Spinal cord (tissue), 10 donors: ENCODE data around the gene CNNM2. TPM values are rescaled to one million over a fixed set of nuclear protein-coding genes. Genes with fewer than 3 reads are reported as not detected.
"Not testable (repeated sequence)": the region's sequence is repeated elsewhere in the genome, so short reads cannot be mapped to it uniquely, and the experiment has no call there.

ENCODE experiments used
- DNase-seq, 6 donors: peaks; one replicate each; pipeline versions ENCODE4 v3.0.0 to v3.0.0-alpha.2; 2013 to 2015; ENCODE audit warnings: low spot score in 6 of 6, low read depth in 4 of 6
- H3K27ac ChIP-seq: one replicate; pipeline ENCODE4 v1.5.1; 2013; ENCODE audit warnings: low read depth, low read length, control low read depth
- H3K27me3 ChIP-seq: one replicate; pipeline ENCODE4 v1.6.1; 2013; ENCODE audit warnings: low read length; ENCODE audit not compliant: control insufficient read depth, insufficient read depth
- H3K36me3 ChIP-seq: one replicate; pipeline ENCODE4 v1.6.1; 2013; ENCODE audit warnings: low read length; ENCODE audit not compliant: control insufficient read depth, insufficient read depth
- H3K4me1 ChIP-seq: one replicate; pipeline ENCODE4 v1.6.1; 2013; ENCODE audit warnings: low read length; ENCODE audit not compliant: control insufficient read depth, insufficient read depth
- H3K4me3 ChIP-seq: one replicate; pipeline ENCODE4 v1.5.1; 2013; ENCODE audit warnings: low read depth, low read length, control low read depth
- H3K9me3 ChIP-seq: one replicate; pipeline ENCODE4 v1.6.1; 2013; ENCODE audit warnings: low read length; ENCODE audit not compliant: control insufficient read depth, insufficient read depth
- WGBS: methylation state at CpG from one replicate; pipeline ENCODE4 v1.1.5; 2013; ENCODE audit warnings: missing lambda C conversion rate; ENCODE audit not compliant: insufficient coverage; 5-methylcytosine and 5-hydroxymethylcytosine counted together
- polyA plus RNA-seq, 2 donors: library from polyadenylated mRNA; unstranded; fragments of 120-200 nt; gene quantifications; one replicate each; pipeline ENCODE4 v1.2.1, GENCODE V29; 2013; ENCODE audit not compliant: insufficient read length in 2 of 2
- total RNA-seq, 2 donors: library from RNA; depleted of rRNA in 1 of 2; stranded (reverse); fragments of 120-200 nt in 1 of 2; fragments of >200 nt in 1 of 2; gene quantifications; one replicate each; pipeline versions ENCODE4 v1.2.3 to v1.2.4, GENCODE V29; 2013 to 2014
- donor health status: healthy.

CNNM2 gene
- total and polyA plus RNA-seq, 4 donors, result 9.5 to 13.8 (median 12.8) TPM

DNA sequence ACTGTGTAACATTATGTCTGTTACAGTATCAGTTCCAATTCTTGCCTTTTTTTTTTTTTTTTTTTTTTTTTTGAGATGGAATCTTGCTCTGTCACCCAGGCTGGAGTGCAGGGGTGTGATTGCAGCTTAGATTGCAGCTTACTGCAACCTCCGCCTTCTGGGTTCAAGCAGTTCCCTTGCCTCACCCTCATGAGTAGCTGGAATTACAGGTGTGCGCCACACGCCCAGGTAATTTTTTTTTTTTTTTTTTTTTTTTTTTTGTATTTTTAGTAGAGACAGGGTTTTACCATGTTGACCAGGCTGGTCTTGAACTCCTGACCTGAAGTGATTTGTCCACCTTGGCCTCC lies 58.3 kb downstream of the CNNM2 start:
- H3K4me1 ChIP-seq, H3K4me3 ChIP-seq, H3K27me3 ChIP-seq, DNase-seq, H3K9me3 ChIP-seq, H3K36me3 ChIP-seq, H3K27ac ChIP-seq: not testable (repeated sequence)
- no CpG with 5 or more reads among the region's 3 CpGs for WGBS

DNA sequence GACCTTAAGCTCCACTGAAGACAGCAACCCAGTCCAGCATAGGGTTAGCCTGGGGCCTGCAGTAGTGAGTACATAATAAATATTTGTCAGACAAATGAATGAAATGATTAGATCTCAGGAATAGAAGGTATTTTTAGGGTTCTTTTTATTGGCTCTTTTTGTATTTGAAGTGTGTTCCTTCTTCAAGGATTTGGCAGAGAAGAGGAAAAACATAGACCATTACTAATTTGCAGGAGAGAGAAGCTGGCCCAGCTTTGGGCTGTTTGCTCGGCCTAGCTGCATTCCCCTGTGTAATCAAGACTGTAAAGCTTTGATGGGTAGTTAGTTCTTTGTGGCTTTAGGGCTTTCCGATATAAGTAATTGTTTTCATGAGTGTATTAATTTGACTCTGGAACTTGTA lies 64.2 kb downstream of the CNNM2 start:
- DNase-seq, result peak in 2 of 6 donors; percentile 6 to 35
- Histone ChIP-seq H3K27me3 (no peaks in the 10 kb centered on the region), H3K9me3 (no peaks in the 10 kb centered on the region), H3K36me3 (no peaks in the 10 kb centered on the region), H3K4me1 (no peaks in the 10 kb centered on the region), H3K4me3 (no peak overlapping the region), H3K27ac (no peak overlapping the region)
- WGBS, result 14% methylated on average over 1 of the region's 2 CpGs

DNA sequence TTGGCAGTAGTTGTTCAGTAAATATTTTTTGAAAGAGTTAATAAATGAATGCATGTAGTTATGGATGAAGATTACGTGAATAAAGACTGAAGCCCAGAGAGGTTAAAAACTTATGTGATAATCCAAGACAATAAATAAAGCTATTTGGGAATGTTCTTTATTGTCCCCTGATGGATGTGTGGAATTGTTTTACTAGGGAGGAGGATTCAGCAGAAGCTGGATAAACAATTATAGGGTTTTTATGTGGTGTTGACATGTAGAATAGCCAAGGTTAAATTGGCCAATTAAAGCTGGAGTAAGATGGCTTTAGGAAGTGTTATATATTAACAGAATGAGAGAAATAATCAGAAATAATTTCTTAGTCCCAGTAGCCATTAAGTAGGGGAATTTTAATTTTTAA lies 66.0 kb downstream of the CNNM2 start:
- H3K36me3 ChIP-seq, result no peaks in the 10 kb centered on the region
- no peaks in the 10 kb centered on the region for H3K4me1 ChIP-seq
- no peaks in the 10 kb centered on the region for H3K27me3 ChIP-seq
- H3K9me3 ChIP-seq, result no peaks in the 10 kb centered on the region
- no peak overlapping the region for H3K27ac ChIP-seq
- no peak for DNase-seq
- no peak overlapping the region for H3K4me3 ChIP-seq
- no CpG with 5 or more reads among the region's 1 CpG for WGBS

DNA sequence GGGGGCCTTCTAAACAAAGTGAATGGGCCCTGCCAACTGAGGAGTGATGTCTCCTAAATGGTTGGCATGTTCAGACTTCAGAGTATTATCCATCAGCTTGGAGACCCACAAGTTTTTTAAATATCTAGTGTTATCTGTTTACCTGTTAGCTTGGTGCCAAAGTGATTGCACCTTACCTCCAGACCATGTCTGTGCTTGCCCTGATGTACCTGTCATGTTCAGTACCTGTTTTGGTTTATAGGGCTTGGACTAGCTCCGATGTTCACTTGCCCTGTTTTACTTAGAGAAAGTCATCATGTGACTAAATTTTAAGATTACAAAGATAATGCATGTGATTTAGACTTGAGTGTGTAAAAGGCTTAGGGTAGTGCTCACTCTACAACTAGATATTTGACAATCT lies 67.7 kb downstream of the CNNM2 start:
- H3K27ac ChIP-seq, result no peak overlapping the region

DNA sequence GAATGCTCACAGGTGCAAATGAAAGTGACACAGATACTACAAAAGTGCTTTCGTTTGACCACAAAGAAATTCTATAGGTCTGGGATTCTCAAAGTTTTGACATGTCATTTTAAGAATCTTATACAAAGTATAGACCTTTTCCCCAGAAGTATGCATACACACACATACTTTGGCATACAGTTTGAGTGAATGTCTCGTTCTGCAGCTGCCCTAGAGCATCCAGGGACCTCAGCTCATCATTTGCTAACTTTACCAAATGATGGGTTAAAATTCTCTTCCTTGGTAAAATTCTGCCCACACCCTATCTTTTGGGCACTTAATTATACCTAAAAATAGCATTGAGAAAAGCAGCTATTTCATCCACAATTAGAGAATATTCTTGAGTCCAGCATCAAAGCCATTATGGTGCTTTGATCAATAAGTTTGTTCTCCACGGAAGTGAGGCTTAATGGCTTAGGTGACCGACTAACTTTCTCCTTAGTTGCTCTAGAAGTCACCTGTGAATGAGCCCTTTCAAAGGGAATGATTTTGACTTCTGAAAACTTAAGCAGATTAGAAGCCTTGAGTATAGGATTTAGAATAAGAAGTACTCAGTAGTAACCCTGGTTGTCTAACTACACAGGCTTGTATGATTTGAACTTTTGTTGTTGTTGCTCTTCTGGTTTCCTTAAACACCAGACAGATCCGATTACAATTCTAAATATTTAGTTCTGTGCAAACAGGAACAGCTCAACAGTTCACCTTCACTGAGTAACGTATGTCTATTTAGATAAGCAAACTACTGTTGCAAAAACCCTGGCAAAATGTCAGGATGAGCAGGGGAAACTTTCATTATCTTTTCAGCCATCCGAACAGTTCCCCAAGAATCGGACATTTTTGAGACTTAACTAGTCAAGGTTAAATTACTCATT lies 70.6 kb downstream of the CNNM2 start:
- DNase-seq, result no peak
- Histone ChIP-seq H3K4me3 (no peak overlapping the region), H3K4me1 (no peaks in the 10 kb centered on the region), H3K27me3 (no peaks in the 10 kb centered on the region), H3K9me3 (no peaks in the 10 kb centered on the region), H3K36me3 (no peaks in the 10 kb centered on the region), H3K27ac (no peak overlapping the region)
- WGBS, result 75% methylated on average over 1 of the region's 8 CpGs

More for the DNA sequence above, 67.7 kb downstream of the CNNM2 start:
- H3K27me3 ChIP-seq, result no peaks in the 10 kb centered on the region
- WGBS, result no CpG with 5 or more reads among the region's 1 CpG
- no peak for DNase-seq
- no peak overlapping the region for H3K4me3 ChIP-seq
- H3K9me3 ChIP-seq, result no peaks in the 10 kb centered on the region
- no peaks in the 10 kb centered on the region for H3K4me1 ChIP-seq
- no peaks in the 10 kb centered on the region for H3K36me3 ChIP-seq

DNA sequence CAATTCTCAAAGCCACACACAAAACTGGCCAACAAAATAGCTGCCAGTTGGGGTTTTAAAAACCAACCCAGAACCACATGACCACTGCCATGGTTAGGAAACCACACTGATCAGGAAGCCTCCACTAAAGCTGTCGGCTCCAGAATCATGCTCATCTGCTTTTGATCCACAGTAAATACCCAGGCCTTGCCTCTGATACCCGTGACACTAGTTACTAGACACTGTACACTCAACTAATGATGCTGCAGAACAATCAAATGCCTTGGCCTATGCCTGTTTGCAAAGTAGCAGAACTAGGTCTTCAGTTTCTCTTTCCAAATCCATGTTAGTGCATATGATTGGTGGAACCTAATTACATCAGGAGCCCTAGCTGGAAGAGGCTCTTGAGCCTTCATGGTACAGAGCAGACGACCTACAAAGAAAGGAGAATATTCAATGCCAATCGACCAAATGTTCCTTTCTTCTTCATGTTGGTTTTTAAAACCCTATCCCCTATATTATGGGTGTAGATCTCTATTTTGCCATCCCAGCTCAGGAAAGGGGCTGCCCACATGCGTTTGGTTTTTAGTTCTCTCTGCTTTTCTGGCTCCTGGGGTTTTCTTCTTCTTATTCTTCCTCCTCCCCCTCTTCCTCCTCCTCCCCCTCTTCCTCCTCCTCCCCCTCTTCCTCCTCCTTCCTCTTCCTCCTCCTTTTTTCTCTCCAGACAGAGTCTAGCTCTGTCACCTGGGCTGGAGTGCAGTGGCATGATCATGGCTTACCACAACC lies 76.6 kb downstream of the CNNM2 start:
- no peak overlapping the region for H3K4me3 ChIP-seq
- H3K27ac ChIP-seq, result no peak overlapping the region
- 80% methylated on average over 2 of the region's 5 CpGs for WGBS
- no peaks in the 10 kb centered on the region for H3K27me3 ChIP-seq
- H3K4me1 ChIP-seq, result no peaks in the 10 kb centered on the region
- H3K9me3 ChIP-seq, result no peaks in the 10 kb centered on the region
- no peaks in the 10 kb centered on the region for H3K36me3 ChIP-seq
- DNase-seq, result no peak

DNA sequence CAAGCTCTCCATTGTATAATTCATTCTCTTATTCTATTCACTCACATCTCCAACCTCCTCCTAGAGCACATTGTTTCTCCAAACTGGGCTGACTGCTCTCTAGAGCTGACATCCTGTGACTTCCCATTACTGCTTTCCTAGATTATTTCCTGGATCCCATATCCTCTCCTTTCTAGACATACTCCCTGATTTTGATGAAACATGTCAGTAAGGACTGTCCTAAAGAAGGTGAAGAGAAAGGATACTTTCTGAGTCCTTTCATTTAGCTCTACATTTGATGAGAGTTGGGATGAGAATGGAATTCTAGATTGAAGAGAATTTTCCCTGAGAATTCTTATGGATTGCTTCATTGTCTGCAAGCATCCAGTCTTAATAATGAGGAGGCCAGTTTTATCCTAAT lies 78.8 kb downstream of the CNNM2 start:
- no peak overlapping the region for H3K27ac ChIP-seq
- H3K4me1 ChIP-seq, result no peaks in the 10 kb centered on the region
- no peak overlapping the region for H3K4me3 ChIP-seq
- DNase-seq, result no peak
- no peaks in the 10 kb centered on the region for H3K36me3 ChIP-seq
- no peaks in the 10 kb centered on the region for H3K9me3 ChIP-seq
- H3K27me3 ChIP-seq, result no peaks in the 10 kb centered on the region

DNA sequence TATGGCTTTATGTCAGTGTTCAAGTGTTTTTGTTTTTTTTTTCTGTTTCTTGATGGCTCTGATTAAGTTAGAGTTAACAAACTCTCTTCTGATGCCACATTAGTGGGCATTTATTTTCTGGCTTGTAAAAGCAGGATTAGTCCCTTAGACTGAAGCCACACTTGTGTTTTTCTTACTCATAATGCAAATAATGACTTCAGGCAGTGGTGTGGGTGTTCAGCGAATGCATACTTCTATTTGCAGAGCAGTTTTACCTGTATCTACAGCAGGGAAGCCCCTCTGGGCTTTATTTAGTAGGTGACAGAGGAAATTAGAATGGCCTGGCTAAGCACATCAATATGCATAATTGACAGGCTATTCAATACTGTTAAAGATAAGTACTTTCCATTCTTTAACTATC lies 79.9 kb downstream of the CNNM2 start:
- H3K9me3 ChIP-seq, result no peaks in the 10 kb centered on the region
- no peaks in the 10 kb centered on the region for H3K4me1 ChIP-seq
- no peak overlapping the region for H3K27ac ChIP-seq
- WGBS, result no CpG with 5 or more reads among the region's 1 CpG
- H3K4me3 ChIP-seq, result no peak overlapping the region
- no peak for DNase-seq
- no peaks in the 10 kb centered on the region for H3K36me3 ChIP-seq
- no peaks in the 10 kb centered on the region for H3K27me3 ChIP-seq

DNA sequence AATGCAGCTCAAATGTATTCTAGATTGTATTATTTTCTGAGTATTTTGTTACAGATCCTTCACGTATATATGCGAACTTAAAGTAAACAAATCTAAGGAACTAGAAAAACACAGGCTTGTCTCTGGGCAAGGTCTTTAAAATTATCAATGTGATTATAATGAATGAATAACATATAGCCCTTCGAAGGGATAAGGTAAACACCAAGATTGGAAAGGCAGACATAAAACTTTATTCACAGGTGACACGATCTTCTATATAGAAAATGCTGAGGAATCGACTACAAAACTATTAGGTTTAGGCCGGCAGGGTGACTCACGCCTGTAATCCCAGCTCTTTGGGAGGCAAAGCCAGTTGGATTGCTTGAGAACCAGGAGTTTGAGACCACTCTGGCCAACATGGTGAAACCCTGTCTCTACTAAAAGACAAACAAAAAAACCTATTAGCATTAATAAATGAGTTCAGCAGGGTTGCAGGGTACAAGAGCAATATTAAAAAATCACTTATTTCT lies 80.4 kb downstream of the CNNM2 start:
- 98% methylated on average over 5 of the region's 7 CpGs for WGBS
- Histone ChIP-seq H3K4me3 (no peak overlapping the region), H3K4me1 (no peaks in the 10 kb centered on the region), H3K27ac (no peak overlapping the region), H3K27me3 (no peaks in the 10 kb centered on the region), H3K9me3 (no peaks in the 10 kb centered on the region), H3K36me3 (no peaks in the 10 kb centered on the region)
- no peak for DNase-seq

DNA sequence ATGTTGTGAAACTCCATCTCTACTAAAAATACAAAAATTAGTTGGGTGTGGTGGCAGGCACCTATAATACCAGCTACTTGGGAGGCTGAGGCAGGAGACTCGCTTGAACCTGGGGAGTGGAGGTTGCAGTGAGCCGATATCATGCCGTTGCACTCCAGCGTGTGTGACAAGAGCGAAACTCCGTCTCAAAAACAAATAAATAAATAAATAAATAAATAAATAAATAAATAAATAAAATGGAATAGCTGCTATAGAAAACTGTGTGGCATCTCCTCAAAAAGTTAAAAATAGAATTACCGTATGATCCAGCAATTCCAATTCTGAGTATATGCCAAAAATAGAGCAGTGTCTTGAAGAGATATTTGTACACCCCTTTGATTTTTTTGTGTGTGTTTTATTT lies 82.0 kb downstream of the CNNM2 start:
- WGBS, result no CpG with 5 or more reads among the region's 7 CpGs
- H3K9me3 ChIP-seq, DNase-seq: not testable (repeated sequence)

More for the DNA sequence above, 82.0 kb downstream of the CNNM2 start:
- H3K27me3 ChIP-seq, H3K36me3 ChIP-seq, H3K27ac ChIP-seq, H3K4me3 ChIP-seq, H3K4me1 ChIP-seq: not testable (repeated sequence)
